Fibroblast of lung (primary cell): ENCODE measurements around the gene SEMA6A.

Source experiments
- EZH2 ChIP-seq: IDR thresholded peaks from 2 replicates; pipeline ENCODE4 v1.5.1; 2012; ENCODE audit warnings: low read length, control low read depth, mild to moderate bottlenecking; ENCODE audit errors: missing control alignments
- TF ChIP-seq, protein P1 (sequence below), 2 donors: IDR thresholded peaks in 1 of 2; conservative IDR thresholded peaks in 1 of 2; 1 replicate in 1 of 2; 2 replicates in 1 of 2; pipeline ENCODE4 v1.5.1; 2011 to 2012; ENCODE audit warnings: low read length in 2 of 2, control low read depth in 1 of 2, inconsistent platforms in 1 of 2, low read depth in 1 of 2, mild to moderate bottlenecking in 1 of 2

GRCh38 chr5:116579144-116579543 lies 4.5 kb upstream of the SEMA6A start:
- TF ChIP-seq, protein P1, sequence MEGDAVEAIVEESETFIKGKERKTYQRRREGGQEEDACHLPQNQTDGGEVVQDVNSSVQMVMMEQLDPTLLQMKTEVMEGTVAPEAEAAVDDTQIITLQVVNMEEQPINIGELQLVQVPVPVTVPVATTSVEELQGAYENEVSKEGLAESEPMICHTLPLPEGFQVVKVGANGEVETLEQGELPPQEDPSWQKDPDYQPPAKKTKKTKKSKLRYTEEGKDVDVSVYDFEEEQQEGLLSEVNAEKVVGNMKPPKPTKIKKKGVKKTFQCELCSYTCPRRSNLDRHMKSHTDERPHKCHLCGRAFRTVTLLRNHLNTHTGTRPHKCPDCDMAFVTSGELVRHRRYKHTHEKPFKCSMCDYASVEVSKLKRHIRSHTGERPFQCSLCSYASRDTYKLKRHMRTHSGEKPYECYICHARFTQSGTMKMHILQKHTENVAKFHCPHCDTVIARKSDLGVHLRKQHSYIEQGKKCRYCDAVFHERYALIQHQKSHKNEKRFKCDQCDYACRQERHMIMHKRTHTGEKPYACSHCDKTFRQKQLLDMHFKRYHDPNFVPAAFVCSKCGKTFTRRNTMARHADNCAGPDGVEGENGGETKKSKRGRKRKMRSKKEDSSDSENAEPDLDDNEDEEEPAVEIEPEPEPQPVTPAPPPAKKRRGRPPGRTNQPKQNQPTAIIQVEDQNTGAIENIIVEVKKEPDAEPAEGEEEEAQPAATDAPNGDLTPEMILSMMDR (conservative IDR thresholded peaks at IDR 0.05 in 1 of 2, IDR thresholded peaks at IDR 0.05 in 1 of 2; ENCODE audit: low read depth in 1 of 2, low read length in 2 of 2), result no peak
- TF ChIP-seq EZH2, result no peak
